Breast epithelium (tissue), 4 donors: ENCODE results near the gene RPS6KC1. TPM values are rescaled to one million over a fixed set of nuclear protein-coding genes. Genes with fewer than 3 reads are reported as not detected.
"Not testable (repeated sequence)": the region's sequence is repeated elsewhere in the genome, so short reads cannot be mapped to it uniquely, and the experiment has no call there.

ENCODE experiments used
- DNase-seq, 2 donors: peaks; one replicate each; pipeline ENCODE4 v3.0.0-alpha.2; 2019; ENCODE audit warnings: low spot score in 2 of 2
- H3K27ac ChIP-seq, 2 donors: fragments of 200-600 bp; sonication (generic) in 1 of 2; one replicate each; pipeline ENCODE4 v1.5.1; 2016 to 2019; ENCODE audit warnings: mild to moderate bottlenecking in 1 of 2
- H3K27me3 ChIP-seq, 2 donors: fragments of 200-600 bp; sonication (generic) in 1 of 2; one replicate each; pipeline versions ENCODE4 v1.5.1 to v1.6.0; 2017 to 2019; ENCODE audit warnings: control low read depth in 1 of 2, mild to moderate bottlenecking in 1 of 2
- H3K36me3 ChIP-seq: fragments of 200-600 bp; one replicate; pipeline ENCODE4 v1.5.1; 2019
- H3K4me1 ChIP-seq, 2 donors: fragments of 200-600 bp; sonication (generic); one replicate each; pipeline ENCODE4 v1.5.1; 2016 to 2019; ENCODE audit warnings: control low read depth in 1 of 2
- H3K4me3 ChIP-seq, 3 donors: fragments of 200-600 bp; sonication (generic); 1 replicate in 2 of 3; 2 replicates in 1 of 3; pipeline ENCODE4 v1.5.1; 2016 to 2019; ENCODE audit warnings: mild to moderate bottlenecking in 3 of 3, moderate library complexity in 2 of 3
- H3K9me3 ChIP-seq, 2 donors: fragments of 200-600 bp; sonication (generic) in 1 of 2; one replicate each; pipeline ENCODE4 v1.5.1; 2016 to 2019; ENCODE audit warnings: control low read depth in 1 of 2
- CTCF ChIP-seq, 3 donors: fragments of 450-650 bp; IDR thresholded peaks; one replicate each; pipeline ENCODE4 v1.5.1; 2016 to 2017; ENCODE audit warnings: antibody characterized with exemption in 3 of 3, mild to moderate bottlenecking in 3 of 3, moderate library complexity in 3 of 3
- POLR2A ChIP-seq: fragments of 450-650 bp; IDR thresholded peaks from one replicate; pipeline ENCODE4 v1.6.1; 2016; ENCODE audit warnings: antibody characterized with exemption, mild to moderate bottlenecking, moderate library complexity
- POLR2AphosphoS5 ChIP-seq, 3 donors: sonication (generic); formaldehyde crosslinking; IDR thresholded peaks; one replicate each; pipeline ENCODE4 v1.6.1; 2017; ENCODE audit warnings: antibody characterized with exemption in 3 of 3
- intact Hi-C: fragments of 100-400 bp; cut with DNase I; formaldehyde crosslinking; loops from one replicate; pipeline ENCODE4 v1.15.1; 2023; ENCODE audit warnings: low total_unique reads
- total RNA-seq, 3 donors: library from RNA; depleted of rRNA; stranded (reverse); fragments of >200 nt; gene quantifications; one replicate each; pipeline ENCODE4 v1.1.0, GENCODE V29; 2016

The RPS6KC1 gene
- total RNA-seq, 3 donors from 2014 or later: 26.2 to 32.1 (median 28.2) TPM

DNA sequence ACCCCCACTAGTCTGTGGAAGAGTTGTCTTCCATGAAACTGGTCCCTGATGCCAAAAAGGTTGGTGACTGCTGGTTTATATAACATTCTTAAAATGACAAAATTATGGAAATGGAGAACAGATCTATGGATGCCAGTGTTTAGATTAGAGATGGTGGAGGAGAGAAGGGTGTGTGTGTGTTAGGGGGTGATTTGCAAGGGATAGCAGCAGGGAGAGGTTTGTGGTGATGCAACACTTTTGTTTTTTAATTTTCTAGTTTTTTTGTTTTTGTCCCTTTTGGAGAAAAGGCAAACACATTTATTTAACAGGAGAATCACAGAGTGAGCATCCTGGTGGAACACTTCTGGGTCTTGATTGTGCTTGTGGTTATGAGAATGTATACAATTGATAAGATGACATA, 143.8 kb downstream of the RPS6KC1 start:
- no peaks in the 10 kb centered on the region for H3K27me3 ChIP-seq
- DNase-seq: no peak
- no peaks in the 10 kb centered on the region for H3K4me1 ChIP-seq
- H3K9me3 ChIP-seq: peaks cover 6 to 26% of the 10 kb centered on the region in 2 donors
- no peak overlapping the region for H3K27ac ChIP-seq
- intact Hi-C loops: no loop called here
- no peak overlapping the region for H3K4me3 ChIP-seq
- no peaks in the 10 kb centered on the region for H3K36me3 ChIP-seq
- TF ChIP-seq POLR2AphosphoS5 (IDR thresholded peaks at IDR 0.05): no peak
- no peak for TF ChIP-seq CTCF (IDR thresholded peaks at IDR 0.05)
- no peak for TF ChIP-seq POLR2A

GRCh38 chr1:213196328-213197054, 145.4 kb downstream of the RPS6KC1 start:
- H3K27ac ChIP-seq, H3K27me3 ChIP-seq, H3K4me3 ChIP-seq, H3K36me3 ChIP-seq, intact Hi-C loops, H3K4me1 ChIP-seq, DNase-seq: not testable (repeated sequence)
- H3K9me3 ChIP-seq: peaks cover 0 to 16% of the 10 kb centered on the region in 2 donors

- Histone ChIP-seq H3K4me3 (no peak overlapping the region), H3K27me3 (no peaks in the 10 kb centered on the region), H3K9me3 (peaks cover 0 to 12% of the 10 kb centered on the region in 2 donors), H3K27ac (no peak overlapping the region), H3K36me3 (no peaks in the 10 kb centered on the region), H3K4me1 (no peaks in the 10 kb centered on the region)
- DNase-seq: no peak
- TF ChIP-seq POLR2AphosphoS5 (IDR thresholded peaks at IDR 0.05) (no peak), CTCF (IDR thresholded peaks at IDR 0.05) (no peak), POLR2A (no peak)
- intact Hi-C loops: no loop called here
Observed at GRCh38 chr1:213200630-213201029, 149.6 kb downstream of the RPS6KC1 start.

- no peak overlapping the region for H3K27ac ChIP-seq
- H3K4me3 ChIP-seq: no peak overlapping the region
- intact Hi-C loops: no loop called here
- DNase-seq: no peak
- H3K27me3 ChIP-seq: no peaks in the 10 kb centered on the region
- H3K36me3 ChIP-seq: no peaks in the 10 kb centered on the region
- TF ChIP-seq CTCF (IDR thresholded peaks at IDR 0.05): no peak
- no peak for TF ChIP-seq POLR2AphosphoS5 (IDR thresholded peaks at IDR 0.05)
- no peak for TF ChIP-seq POLR2A
- no peaks in the 10 kb centered on the region for H3K4me1 ChIP-seq
- peaks cover 0 to 12% of the 10 kb centered on the region in 2 donors for H3K9me3 ChIP-seq
Observed at GRCh38 chr1:213201380-213202155, 150.5 kb downstream of the RPS6KC1 start.

DNA sequence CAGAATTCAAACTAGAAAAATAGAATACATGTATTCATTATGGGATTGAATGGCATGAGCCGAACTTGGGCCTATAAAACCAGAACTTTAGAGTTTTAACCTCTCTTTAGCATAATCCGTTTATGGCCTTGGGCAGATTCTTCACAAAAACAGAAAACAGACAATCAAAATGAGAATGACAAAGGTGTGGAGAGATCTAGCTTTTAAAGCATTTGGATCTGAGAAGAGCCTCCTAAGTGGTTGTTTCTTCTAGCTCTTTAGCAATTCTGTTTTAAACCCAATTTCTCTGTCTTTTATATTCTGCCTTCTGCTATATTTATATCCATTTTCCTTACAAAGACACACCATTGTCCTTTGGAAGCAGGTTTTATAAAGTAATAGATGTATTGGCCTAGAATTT, 160.2 kb downstream of the RPS6KC1 start:
- Histone ChIP-seq H3K36me3 (no peaks in the 10 kb centered on the region), H3K4me3 (no peak overlapping the region)
- DNase-seq: no peak

DNA sequence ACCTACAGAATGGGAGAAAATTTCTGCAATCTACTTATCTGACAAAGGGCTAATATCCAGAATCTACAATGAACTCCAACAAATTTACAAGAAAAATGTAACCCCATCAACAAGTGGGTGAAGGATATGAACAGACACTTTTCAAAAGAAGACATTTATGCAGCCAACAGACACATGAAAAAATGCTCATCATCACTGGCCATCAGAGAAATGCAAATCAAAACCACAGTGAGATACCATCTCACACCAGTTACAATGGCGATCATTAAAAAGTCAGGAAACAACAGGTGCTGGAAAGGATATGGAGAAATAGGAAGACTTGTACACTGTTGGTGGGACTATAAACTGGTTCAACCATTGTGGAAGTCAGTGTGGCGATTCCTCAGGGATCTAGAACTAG, 168.0 kb downstream of the RPS6KC1 start:
- H3K36me3 ChIP-seq, H3K4me3 ChIP-seq, H3K9me3 ChIP-seq, H3K4me1 ChIP-seq, intact Hi-C loops, H3K27me3 ChIP-seq, DNase-seq, H3K27ac ChIP-seq: not testable (repeated sequence)

More for the DNA sequence above, 160.2 kb downstream of the RPS6KC1 start:
- TF ChIP-seq POLR2A (no peak), POLR2AphosphoS5 (IDR thresholded peaks at IDR 0.05) (no peak), CTCF (IDR thresholded peaks at IDR 0.05) (no peak)
- H3K9me3 ChIP-seq: no peaks in the 10 kb centered on the region
- intact Hi-C loops: no loop called here
- H3K27ac ChIP-seq: no peak overlapping the region
- H3K27me3 ChIP-seq: no peaks in the 10 kb centered on the region
- no peaks in the 10 kb centered on the region for H3K4me1 ChIP-seq
